Endothelial cell of umbilical vein (primary cell): Measurements from ENCODE around the gene NCOR1. TPM values are rescaled to one million over a fixed set of nuclear protein-coding genes. Genes with fewer than 3 reads are reported as not detected.

ENCODE experiments used
- BruUV-seq: library from RNA; stranded (reverse); fragments of 400-500 nt; replicated peaks from 2 replicates; lab custom pipeline; 2021; lab: Mats Ljungman, UMichigan
- CTCF ChIA-PET: fragments of 300-600, 350-600 bp; sonication (Branson Sonifier 250); formaldehyde crosslinking; loops from one replicate; lab custom pipeline; 2021; ENCODE audit warnings: antibody characterized with exemption, inconsistent platforms; lab: Charles Lee
- POLR2A ChIA-PET: fragments of 300-600, 350-600 bp; sonication (Branson Sonifier 250); formaldehyde crosslinking; loops from one replicate; lab custom pipeline; 2021; ENCODE audit warnings: antibody characterized with exemption, inconsistent platforms; lab: Charles Lee
- DNase-seq: peaks from one replicate; pipeline ENCODE4 v3.0.0-alpha.2; 2011; ENCODE audit warnings: low read depth, low spot score
- FAIRE-seq: peaks from 2 replicates; lab custom pipeline; 2011; peaks lifted over from hg19 to GRCh38; lab: Jason Lieb, UNC
- H2AFZ ChIP-seq: 2 replicates; pipeline ENCODE4 v1.6.0; 2012; ENCODE audit warnings: low read depth, low read length, control low read depth, inconsistent platforms
- H3K27ac ChIP-seq: 2 replicates; pipeline ENCODE4 v1.5.1; 2011; ENCODE audit warnings: low read depth, mild to moderate bottlenecking, control low read depth, low read length, moderate library complexity; ENCODE audit not compliant: insufficient read depth
- H3K27me3 ChIP-seq, 2 experiments: 2 replicates each; pipeline versions ENCODE4 v1.6.0 to v1.6.1; 2011; ENCODE audit warnings: low read length in 2 of 2, mixed read lengths in 1 of 2; ENCODE audit not compliant: control insufficient read depth in 2 of 2, insufficient read depth in 2 of 2
- H3K36me3 ChIP-seq, 2 experiments: 2 replicates in 1 of 2; 3 replicates in 1 of 2; pipeline ENCODE4 v1.5.1; 2011; ENCODE audit warnings: low read length in 2 of 2, mild to moderate bottlenecking in 1 of 2, moderate library complexity in 1 of 2; ENCODE audit not compliant: control insufficient read depth in 2 of 2, insufficient read depth in 2 of 2; ENCODE audit errors: extremely low read depth in 1 of 2
- H3K4me1 ChIP-seq: 3 replicates; pipeline ENCODE4 v1.5.1; 2011; ENCODE audit warnings: mild to moderate bottlenecking, low read length; ENCODE audit not compliant: control insufficient read depth, insufficient read depth; ENCODE audit errors: extremely low read depth
- H3K4me2 ChIP-seq: 2 replicates; pipeline ENCODE4 v1.6.1; 2011; ENCODE audit warnings: low read length, control low read depth, mixed read lengths; ENCODE audit not compliant: insufficient read depth
- H3K4me3 ChIP-seq, 3 experiments: fragments of 200-600 bp in 1 of 3; sonication (generic), shearing (Covaris generic) in 1 of 3; replicated peaks in 1 of 3; 2 replicates each; pipeline ENCODE4 v1.5.1; 2011 to 2016; ENCODE audit warnings: control low read depth in 3 of 3, low read length in 3 of 3, mild to moderate bottlenecking in 2 of 3, inconsistent platforms in 1 of 3, low read depth in 1 of 3, moderate library complexity in 1 of 3; ENCODE audit not compliant: insufficient read depth in 1 of 3
- H3K79me2 ChIP-seq: 2 replicates; pipeline ENCODE4 v1.6.0; 2012; ENCODE audit warnings: low read length, inconsistent platforms; ENCODE audit not compliant: control insufficient read depth, insufficient read depth
- H3K9ac ChIP-seq: replicated peaks from 2 replicates; pipeline ENCODE3; 2011; ENCODE audit warnings: low read length, control low read depth; ENCODE audit not compliant: insufficient read depth; ENCODE audit errors: extremely low read depth
- H3K9me1 ChIP-seq: replicated peaks from 3 replicates; pipeline ENCODE4 v1.6.0; 2011; ENCODE audit warnings: mild to moderate bottlenecking, low read length; ENCODE audit not compliant: control insufficient read depth, insufficient read depth; ENCODE audit errors: extremely low read depth
- H3K9me3 ChIP-seq: replicated peaks from 2 replicates; pipeline ENCODE4 v1.5.1; 2012; ENCODE audit warnings: low read length, inconsistent platforms; ENCODE audit not compliant: control insufficient read depth, insufficient read depth
- H4K20me1 ChIP-seq: replicated peaks from 2 replicates; pipeline ENCODE3; 2011; ENCODE audit warnings: mild to moderate bottlenecking, low read length; ENCODE audit not compliant: control insufficient read depth, insufficient read depth; ENCODE audit errors: extremely low read depth
- CTCF ChIP-seq, 2 donors: IDR thresholded peaks; 1 replicate in 1 of 2; 2 replicates in 1 of 2; pipeline ENCODE4 v1.5.1; 2011; ENCODE audit warnings: low read length in 2 of 2, mild to moderate bottlenecking in 2 of 2, moderate library complexity in 2 of 2, control low read depth in 1 of 2, inconsistent platforms in 1 of 2, low read depth in 1 of 2; ENCODE audit not compliant: insufficient read depth in 1 of 2; ENCODE audit errors: extremely low read depth in 1 of 2
- EZH2 ChIP-seq: IDR thresholded peaks from 2 replicates; pipeline ENCODE4 v1.6.1; 2012; ENCODE audit warnings: borderline replicate concordance, low read depth, mild to moderate bottlenecking, moderate library complexity, low read length, inconsistent platforms; ENCODE audit not compliant: severe bottlenecking
- FOS ChIP-seq: IDR thresholded peaks from 2 replicates; pipeline ENCODE4 v1.6.1; 2011; ENCODE audit warnings: mild to moderate bottlenecking, low read length, moderate library complexity, borderline replicate concordance; ENCODE audit not compliant: insufficient read depth
- GATA2 ChIP-seq: IDR thresholded peaks from 2 replicates; pipeline ENCODE4 v1.7.0; 2011; ENCODE audit warnings: low read depth, mild to moderate bottlenecking, moderate library complexity, mixed read lengths, low read length; ENCODE audit not compliant: insufficient read length, insufficient read depth
- JUN ChIP-seq: IDR thresholded peaks from 2 replicates; pipeline ENCODE4 v1.6.1; 2011; ENCODE audit warnings: borderline replicate concordance, low read depth; ENCODE audit not compliant: insufficient read length, insufficient read depth
- MAX ChIP-seq: IDR thresholded peaks from 2 replicates; pipeline ENCODE4 v1.6.1; 2011; ENCODE audit not compliant: insufficient read depth, insufficient read length
- MYC ChIP-seq: IDR thresholded peaks from one replicate; pipeline ENCODE4 v1.6.1; 2011; ENCODE audit warnings: mild to moderate bottlenecking, low read depth, low read length
- POLR2A ChIP-seq: IDR thresholded peaks from 2 replicates; pipeline ENCODE4 v1.6.1; 2012; ENCODE audit warnings: low read depth, mild to moderate bottlenecking, control low read depth, low read length
- POLR2AphosphoS5 ChIP-seq: IDR thresholded peaks from 2 replicates; pipeline ENCODE4 v1.6.1; 2012; ENCODE audit warnings: low read depth, mild to moderate bottlenecking, control low read depth, low read length, moderate library complexity; ENCODE audit not compliant: insufficient read depth
- dilution Hi-C: fragments of 300-500 bp; cut with MboI; formaldehyde crosslinking; loops from one replicate; pipeline ENCODE4 v1.15.0; 2019; ENCODE audit warnings: low sequenced_read_pairs; ENCODE audit not compliant: extremely low pct_ligation_motif_present
- intact Hi-C: fragments of 100-400 bp; cut with micrococcal nuclease; formaldehyde crosslinking; loops from one replicate; pipeline ENCODE4 v1.10.0; 2022
- polyA plus RNA-seq, 4 experiments: library from polyadenylated mRNA; depleted of rRNA in 3 of 4; stranded (reverse) in 3 of 4; unstranded in 1 of 4; fragments of >200 nt; gene quantifications; 2 replicates each; pipeline versions ENCODE4 v1.2.1 to v1.2.3, GENCODE V29; 2011 to 2012; ENCODE audit warnings: missing spikeins in 1 of 4
- total RNA-seq: library from RNA; stranded (reverse); gene quantifications from 2 replicates; pipeline ENCODE4 v1.2.3, GENCODE V29; 2021

NCOR1 gene
- total and polyA plus RNA-seq, 2 donors (not counting 3 experiments of a cell fraction or from before 2014, with no cell fraction given): 90.0 to 134 TPM

GRCh38 chr17:16120937-16121336 is 94.4 kb downstream of the NCOR1 start:
- Histone ChIP-seq H3K79me2 (no peaks in the 10 kb centered on the region), H3K9ac (no peak overlapping the region), H3K4me1 (no peaks in the 10 kb centered on the region), H2AFZ (no peak overlapping the region), H3K36me3 (peaks cover 5 to 16% of the 10 kb centered on the region in 2 experiments), H4K20me1 (no peaks in the 10 kb centered on the region), H3K9me3 (no peaks in the 10 kb centered on the region), H3K27ac (no peak overlapping the region), H3K27me3 (no peaks in the 10 kb centered on the region), H3K4me3 (no peak overlapping the region), H3K9me1 (no peaks in the 10 kb centered on the region), H3K4me2 (no peak overlapping the region)
- BruUV-seq: no TSS peak
- TF ChIP-seq POLR2AphosphoS5 (no peak), MAX (no peak), JUN (no peak), GATA2 (no peak), POLR2A (no peak), FOS (no peak), MYC (no peak), EZH2 (no peak), CTCF (IDR thresholded peaks at IDR 0.05; ENCODE audit: extremely low read depth in 1 of 2, insufficient read depth in 1 of 2, low read depth in 1 of 2, low read length in 2 of 2) (no peak)
- no peak for FAIRE-seq
- CTCF ChIA-PET: no interaction called here
- no peak for DNase-seq
- dilution Hi-C loops (no loop called here), intact Hi-C loops (no loop called here)
- POLR2A ChIA-PET: no interaction called here
